ENCODE measurements around the gene DTNBP1.
"Not testable (repeated sequence)": the region's sequence is repeated elsewhere in the genome, so short reads cannot be mapped to it uniquely, and the experiment has no call there.

- TF ChIP-seq POLR2A, CTCF (IDR thresholded peaks at IDR 0.05): not testable (repeated sequence)
Observed at GRCh38 chr6:15543332-15543917, 119.4 kb downstream of the DTNBP1 start.

All from adrenal gland (tissue), 5 donors.